HFFc6 (cell line): ENCODE results near the gene SOBP. TPM values are rescaled to one million over a fixed set of nuclear protein-coding genes. Genes with fewer than 3 reads are reported as not detected.

ENCODE experiments used
- DNase-seq: peaks from one replicate; pipeline ENCODE4 v3.0.0-alpha.2; 2018
- H3K27ac Mint-ChIP-seq: 2 replicates; pipeline ENCODE4 v1.8.0; 2020; ENCODE audit warnings: mild to moderate bottlenecking, mixed read lengths
- H3K27me3 Mint-ChIP-seq: 2 replicates; pipeline ENCODE4 v1.8.0; 2021; ENCODE audit warnings: mild to moderate bottlenecking, moderate library complexity, mixed read lengths; ENCODE audit not compliant: insufficient read depth
- H3K36me3 Mint-ChIP-seq: 2 replicates; pipeline ENCODE4 v1.8.0; 2021; ENCODE audit warnings: low read depth, mixed read lengths
- H3K4me1 Mint-ChIP-seq: 2 replicates; pipeline ENCODE4 v1.8.0; 2020; ENCODE audit warnings: low read depth, mixed read lengths
- H3K4me3 Mint-ChIP-seq: 2 replicates; pipeline ENCODE4 v1.8.0; 2020; ENCODE audit warnings: mild to moderate bottlenecking, moderate library complexity, mixed read lengths
- H3K9me3 Mint-ChIP-seq: 2 replicates; pipeline ENCODE4 v1.8.0; 2020; ENCODE audit warnings: mild to moderate bottlenecking, mixed read lengths
- total RNA-seq, 6 experiments: library from RNA; stranded (reverse); fragmentation: NEBNext Ultra II Directional; extraction: Animal tissue kit (Norgen Biotek cat#: 25700); gene quantifications; 2 replicates in 1 of 6; 3 replicates in 5 of 6; pipeline ENCODE4 v1.2.3, GENCODE V29; 2021
- TF ChIP-seq, protein P1 (sequence below): fragments of 200-600 bp; sonication (generic); IDR thresholded peaks from 2 replicates; pipeline ENCODE4 v1.5.0; 2021; ENCODE audit warnings: antibody characterized with exemption, mild to moderate bottlenecking

The SOBP gene
- total RNA-seq, 6 experiments from 2014 or later: 0.09 to 0.50 (median 0.15) TPM; not detected in 1

DNA sequence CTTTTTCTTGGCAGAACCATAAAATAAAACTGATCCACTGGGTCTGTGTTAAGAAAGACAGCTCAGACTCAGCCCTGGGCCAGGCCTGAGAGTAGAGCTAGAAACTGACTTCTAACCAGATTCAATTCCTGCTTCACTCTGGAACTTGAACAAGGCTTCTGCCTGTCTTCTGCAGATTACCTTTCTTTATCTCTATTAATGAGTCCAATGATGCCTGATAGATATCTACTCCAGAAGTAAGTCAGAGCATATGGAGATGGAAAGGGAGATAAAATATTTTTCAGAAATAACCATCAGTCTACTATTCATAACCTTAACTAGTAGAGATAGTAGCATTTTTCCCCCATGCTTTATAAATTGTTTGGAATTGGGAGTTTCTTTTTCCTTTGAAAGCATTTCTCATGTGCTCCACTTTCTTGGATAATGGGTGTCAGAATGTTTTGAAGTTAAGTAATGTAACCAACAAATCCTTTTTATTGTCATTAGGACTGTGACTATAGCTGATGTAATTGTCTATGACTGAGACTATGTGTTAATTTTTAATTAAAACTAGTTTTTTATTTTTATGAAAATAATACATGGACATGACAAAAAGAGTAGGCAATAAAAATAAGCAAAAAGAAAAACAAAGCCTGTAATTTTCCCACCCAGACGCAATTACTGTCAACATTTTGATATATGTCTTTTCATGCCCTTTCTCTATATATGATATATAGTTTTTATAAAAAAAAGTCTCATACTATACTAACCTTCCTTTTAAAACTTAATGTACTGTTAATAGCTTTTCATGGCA lies 7.2 kb downstream of the SOBP start:
- H3K36me3 Mint-ChIP-seq: no peaks in the 10 kb centered on the region
- no peak overlapping the region for H3K27ac Mint-ChIP-seq
- TF ChIP-seq, protein P1, sequence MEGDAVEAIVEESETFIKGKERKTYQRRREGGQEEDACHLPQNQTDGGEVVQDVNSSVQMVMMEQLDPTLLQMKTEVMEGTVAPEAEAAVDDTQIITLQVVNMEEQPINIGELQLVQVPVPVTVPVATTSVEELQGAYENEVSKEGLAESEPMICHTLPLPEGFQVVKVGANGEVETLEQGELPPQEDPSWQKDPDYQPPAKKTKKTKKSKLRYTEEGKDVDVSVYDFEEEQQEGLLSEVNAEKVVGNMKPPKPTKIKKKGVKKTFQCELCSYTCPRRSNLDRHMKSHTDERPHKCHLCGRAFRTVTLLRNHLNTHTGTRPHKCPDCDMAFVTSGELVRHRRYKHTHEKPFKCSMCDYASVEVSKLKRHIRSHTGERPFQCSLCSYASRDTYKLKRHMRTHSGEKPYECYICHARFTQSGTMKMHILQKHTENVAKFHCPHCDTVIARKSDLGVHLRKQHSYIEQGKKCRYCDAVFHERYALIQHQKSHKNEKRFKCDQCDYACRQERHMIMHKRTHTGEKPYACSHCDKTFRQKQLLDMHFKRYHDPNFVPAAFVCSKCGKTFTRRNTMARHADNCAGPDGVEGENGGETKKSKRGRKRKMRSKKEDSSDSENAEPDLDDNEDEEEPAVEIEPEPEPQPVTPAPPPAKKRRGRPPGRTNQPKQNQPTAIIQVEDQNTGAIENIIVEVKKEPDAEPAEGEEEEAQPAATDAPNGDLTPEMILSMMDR: no peak
- no peaks in the 10 kb centered on the region for H3K9me3 Mint-ChIP-seq
- no peaks in the 10 kb centered on the region for H3K4me1 Mint-ChIP-seq
- no peak for DNase-seq
- peaks cover 5% of the 10 kb centered on the region; the same call in 1 of the 2 replicates for H3K27me3 Mint-ChIP-seq
- no peak overlapping the region for H3K4me3 Mint-ChIP-seq

- TF ChIP-seq, protein P1: no peak
- H3K36me3 Mint-ChIP-seq: no peaks in the 10 kb centered on the region
- no peaks in the 10 kb centered on the region for H3K4me1 Mint-ChIP-seq
- H3K27me3 Mint-ChIP-seq: no peaks in the 10 kb centered on the region; the same call in none of the 2 replicates
- H3K4me3 Mint-ChIP-seq: no peak overlapping the region
- no peak overlapping the region for H3K27ac Mint-ChIP-seq
- no peak for DNase-seq
- no peaks in the 10 kb centered on the region for H3K9me3 Mint-ChIP-seq
Measured at GRCh38 chr6:107504270-107505026, 14.5 kb downstream of the SOBP start.

DNA sequence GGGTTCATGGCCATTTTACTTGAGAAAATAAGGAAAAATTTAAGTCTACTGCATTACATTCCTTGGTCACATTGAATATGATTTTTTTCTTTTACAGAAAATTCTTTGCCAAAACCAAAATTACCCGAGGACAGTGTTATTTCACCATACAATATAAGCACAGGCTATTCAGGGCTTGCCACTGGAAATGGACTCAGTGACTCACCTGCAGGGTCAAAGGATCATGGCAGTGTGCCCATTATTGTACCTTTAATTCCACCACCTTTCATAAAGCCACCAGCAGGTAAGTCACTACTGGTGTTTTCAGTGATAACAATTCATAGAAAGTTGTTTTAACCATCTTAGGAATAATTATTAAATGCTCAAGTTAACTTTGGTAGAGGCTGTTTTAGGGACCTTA lies 16.2 kb downstream of the SOBP start:
- Mint-ChIP-seq H3K4me3 (no peak overlapping the region), H3K27ac (no peak overlapping the region), H3K27me3 (no peaks in the 10 kb centered on the region; the same call in none of the 2 replicates), H3K9me3 (no peaks in the 10 kb centered on the region), H3K4me1 (no peaks in the 10 kb centered on the region), H3K36me3 (no peaks in the 10 kb centered on the region)
- TF ChIP-seq, protein P1: no peak
- DNase-seq: no peak

DNA sequence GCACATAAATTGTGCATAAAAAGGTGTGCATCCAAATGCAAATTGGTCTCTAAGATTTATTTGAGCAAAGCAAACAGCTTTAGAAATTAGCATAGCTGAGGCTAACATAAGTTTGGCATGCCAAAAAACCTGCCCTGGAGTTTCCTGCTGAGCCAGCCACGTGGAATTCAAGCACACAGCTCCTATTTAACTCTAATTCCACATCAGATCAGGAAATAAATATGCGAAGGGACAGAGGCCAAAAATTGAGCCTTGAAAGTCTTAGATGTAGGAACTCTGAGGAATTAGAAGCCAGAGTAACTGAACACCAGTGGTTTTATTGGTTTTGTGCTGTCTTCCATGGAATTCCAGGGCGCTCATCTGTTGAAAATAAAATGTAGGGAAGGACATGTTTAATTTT lies 19.6 kb downstream of the SOBP start:
- no peak overlapping the region for H3K27ac Mint-ChIP-seq
- DNase-seq: no peak
- no peaks in the 10 kb centered on the region; the same call in 1 of the 2 replicates for H3K27me3 Mint-ChIP-seq
- H3K4me1 Mint-ChIP-seq: no peaks in the 10 kb centered on the region
- H3K36me3 Mint-ChIP-seq: no peaks in the 10 kb centered on the region
- H3K4me3 Mint-ChIP-seq: no peak overlapping the region
- TF ChIP-seq, protein P1: no peak
- H3K9me3 Mint-ChIP-seq: no peaks in the 10 kb centered on the region

DNA sequence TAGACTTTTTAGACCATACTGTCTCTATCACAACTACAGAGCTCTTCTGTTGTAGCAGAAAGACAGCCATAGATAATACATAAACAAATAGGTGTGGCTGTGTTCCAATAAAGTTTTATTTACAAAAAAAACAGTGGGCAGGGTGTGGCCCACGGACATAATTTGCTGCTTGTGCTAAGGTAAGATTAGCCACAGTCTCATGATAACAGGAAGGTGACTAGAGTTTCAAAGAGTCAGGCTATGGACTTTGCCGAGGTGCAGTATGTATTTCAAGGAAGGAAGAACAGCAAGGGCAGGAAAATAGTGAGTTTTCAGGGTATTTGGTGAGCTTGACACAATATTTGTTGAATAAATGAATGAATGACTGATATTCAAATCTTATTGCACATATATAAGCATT lies 20.2 kb downstream of the SOBP start:
- Mint-ChIP-seq H3K4me3 (no peak overlapping the region), H3K4me1 (no peaks in the 10 kb centered on the region), H3K27me3 (peaks cover 1% of the 10 kb centered on the region), H3K36me3 (no peaks in the 10 kb centered on the region), H3K9me3 (no peaks in the 10 kb centered on the region), H3K27ac (no peak overlapping the region)
- no peak for DNase-seq
- TF ChIP-seq, protein P1: no peak
